Measurements from ENCODE around the gene ASB13. TPM values are rescaled to one million over a fixed set of nuclear protein-coding genes. Genes with fewer than 3 reads are reported as not detected.

Gene ASB13
- total and polyA plus RNA-seq, 2 experiments from 2014 or later: 11.6 to 20.2 TPM

- Histone ChIP-seq H3K9me2 (ENCODE audit: insufficient read depth) (no peaks in the 10 kb centered on the region), H3K4me3 (no peak overlapping the region), H4K20me1 (replicated peaks; ENCODE audit: insufficient read depth) (no peaks in the 10 kb centered on the region), H3K79me2 (replicated peaks; ENCODE audit: insufficient read depth) (no peaks in the 10 kb centered on the region), H3K27me3 (ENCODE audit: insufficient read depth) (no peaks in the 10 kb centered on the region), H2AFZ (no peak overlapping the region), H3F3A (replicated peaks; ENCODE audit: low read depth) (no peaks in the 10 kb centered on the region), H3K4me1 (ENCODE audit: insufficient read depth) (no peaks in the 10 kb centered on the region), H3K4me2 (no peak overlapping the region), H3K36me3 (ENCODE audit: insufficient read depth) (no peaks in the 10 kb centered on the region), H3K27ac (ENCODE audit: low read depth) (no peak overlapping the region)
- H3K27me3 Mint-ChIP-seq (ENCODE audit: insufficient read depth, low read depth, poor library complexity): peaks cover 12% of the 10 kb centered on the region
- H3K27ac Mint-ChIP-seq: no peak overlapping the region
- ATAC-seq (no peak), DNase-seq (ENCODE audit: low spot score) (no peak)
- no peaks in the 10 kb centered on the region for H3K9me3 Mint-ChIP-seq
- H3K4me1 Mint-ChIP-seq: peaks cover 7% of the 10 kb centered on the region; the same call in 2 of the 3 replicates
- no peak overlapping the region for H3K4me3 Mint-ChIP-seq
- no peaks in the 10 kb centered on the region for H3K36me3 Mint-ChIP-seq (ENCODE audit: low read depth)
- TF ChIP-seq NANOG (IDR thresholded peaks at IDR 0.05; ENCODE audit: borderline replicate concordance) (no peak), STAT1 (IDR thresholded peaks at IDR 0.05; ENCODE audit: unreplicated experiment) (no peak), CREB1 (CRISPR knock-in tag; IDR thresholded peaks at IDR 0.05; ENCODE audit: low read depth) (no peak), ETS1 (IDR thresholded peaks at IDR 0.05) (no peak), ZNF114 (CRISPR knock-in tag; IDR thresholded peaks at IDR 0.05) (no peak), REST (IDR thresholded peaks at IDR 0.05; ENCODE audit: unreplicated experiment) (no peak), ZNF331 (CRISPR knock-in tag; IDR thresholded peaks at IDR 0.05; ENCODE audit: low read depth) (no peak), EZH2 (IDR thresholded peaks at IDR 0.05; ENCODE audit: low read depth, unreplicated experiment) (no peak), EZH2phosphoT487 (IDR thresholded peaks at IDR 0.05; ENCODE audit: unreplicated experiment) (no peak), JUNB (IDR thresholded peaks at IDR 0.05; ENCODE audit: unreplicated experiment) (no peak), CTCF (conservative IDR thresholded peaks at IDR 0.05; ENCODE audit: low read depth in 2 of 2) (no peak), POLR2AphosphoS5 (IDR thresholded peaks at IDR 0.05; ENCODE audit: low read depth) (no peak)
- TF ChIP-seq, protein P1, sequence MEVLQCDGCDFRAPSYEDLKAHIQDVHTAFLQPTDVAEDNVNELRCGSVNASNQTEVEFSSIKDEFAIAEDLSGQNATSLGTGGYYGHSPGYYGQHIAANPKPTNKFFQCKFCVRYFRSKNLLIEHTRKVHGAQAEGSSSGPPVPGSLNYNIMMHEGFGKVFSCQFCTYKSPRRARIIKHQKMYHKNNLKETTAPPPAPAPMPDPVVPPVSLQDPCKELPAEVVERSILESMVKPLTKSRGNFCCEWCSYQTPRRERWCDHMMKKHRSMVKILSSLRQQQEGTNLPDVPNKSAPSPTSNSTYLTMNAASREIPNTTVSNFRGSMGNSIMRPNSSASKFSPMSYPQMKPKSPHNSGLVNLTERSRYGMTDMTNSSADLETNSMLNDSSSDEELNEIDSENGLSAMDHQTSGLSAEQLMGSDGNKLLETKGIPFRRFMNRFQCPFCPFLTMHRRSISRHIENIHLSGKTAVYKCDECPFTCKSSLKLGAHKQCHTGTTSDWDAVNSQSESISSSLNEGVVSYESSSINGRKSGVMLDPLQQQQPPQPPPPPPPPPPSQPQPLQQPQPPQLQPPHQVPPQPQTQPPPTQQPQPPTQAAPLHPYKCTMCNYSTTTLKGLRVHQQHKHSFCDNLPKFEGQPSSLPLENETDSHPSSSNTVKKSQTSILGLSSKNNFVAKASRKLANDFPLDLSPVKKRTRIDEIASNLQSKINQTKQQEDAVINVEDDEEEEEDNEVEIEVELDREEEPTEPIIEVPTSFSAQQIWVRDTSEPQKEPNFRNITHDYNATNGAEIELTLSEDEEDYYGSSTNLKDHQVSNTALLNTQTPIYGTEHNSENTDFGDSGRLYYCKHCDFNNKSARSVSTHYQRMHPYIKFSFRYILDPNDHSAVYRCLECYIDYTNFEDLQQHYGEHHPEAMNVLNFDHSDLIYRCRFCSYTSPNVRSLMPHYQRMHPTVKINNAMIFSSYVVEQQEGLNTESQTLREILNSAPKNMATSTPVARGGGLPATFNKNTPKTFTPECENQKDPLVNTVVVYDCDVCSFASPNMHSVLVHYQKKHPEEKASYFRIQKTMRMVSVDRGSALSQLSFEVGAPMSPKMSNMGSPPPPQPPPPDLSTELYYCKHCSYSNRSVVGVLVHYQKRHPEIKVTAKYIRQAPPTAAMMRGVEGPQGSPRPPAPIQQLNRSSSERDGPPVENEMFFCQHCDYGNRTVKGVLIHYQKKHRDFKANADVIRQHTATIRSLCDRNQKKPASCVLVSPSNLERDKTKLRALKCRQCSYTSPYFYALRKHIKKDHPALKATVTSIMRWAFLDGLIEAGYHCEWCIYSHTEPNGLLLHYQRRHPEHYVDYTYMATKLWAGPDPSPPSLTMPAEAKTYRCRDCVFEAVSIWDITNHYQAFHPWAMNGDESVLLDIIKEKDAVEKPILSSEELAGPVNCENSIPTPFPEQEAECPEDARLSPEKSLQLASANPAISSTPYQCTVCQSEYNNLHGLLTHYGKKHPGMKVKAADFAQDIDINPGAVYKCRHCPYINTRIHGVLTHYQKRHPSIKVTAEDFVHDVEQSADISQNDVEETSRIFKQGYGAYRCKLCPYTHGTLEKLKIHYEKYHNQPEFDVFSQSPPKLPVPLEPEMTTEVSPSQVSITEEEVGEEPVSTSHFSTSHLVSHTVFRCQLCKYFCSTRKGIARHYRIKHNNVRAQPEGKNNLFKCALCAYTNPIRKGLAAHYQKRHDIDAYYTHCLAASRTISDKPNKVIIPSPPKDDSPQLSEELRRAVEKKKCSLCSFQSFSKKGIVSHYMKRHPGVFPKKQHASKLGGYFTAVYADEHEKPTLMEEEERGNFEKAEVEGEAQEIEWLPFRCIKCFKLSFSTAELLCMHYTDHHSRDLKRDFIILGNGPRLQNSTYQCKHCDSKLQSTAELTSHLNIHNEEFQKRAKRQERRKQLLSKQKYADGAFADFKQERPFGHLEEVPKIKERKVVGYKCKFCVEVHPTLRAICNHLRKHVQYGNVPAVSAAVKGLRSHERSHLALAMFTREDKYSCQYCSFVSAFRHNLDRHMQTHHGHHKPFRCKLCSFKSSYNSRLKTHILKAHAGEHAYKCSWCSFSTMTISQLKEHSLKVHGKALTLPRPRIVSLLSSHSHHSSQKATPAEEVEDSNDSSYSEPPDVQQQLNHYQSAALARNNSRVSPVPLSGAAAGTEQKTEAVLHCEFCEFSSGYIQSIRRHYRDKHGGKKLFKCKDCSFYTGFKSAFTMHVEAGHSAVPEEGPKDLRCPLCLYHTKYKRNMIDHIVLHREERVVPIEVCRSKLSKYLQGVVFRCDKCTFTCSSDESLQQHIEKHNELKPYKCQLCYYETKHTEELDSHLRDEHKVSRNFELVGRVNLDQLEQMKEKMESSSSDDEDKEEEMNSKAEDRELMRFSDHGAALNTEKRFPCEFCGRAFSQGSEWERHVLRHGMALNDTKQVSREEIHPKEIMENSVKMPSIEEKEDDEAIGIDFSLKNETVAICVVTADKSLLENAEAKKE (CRISPR knock-in tag; IDR thresholded peaks at IDR 0.05): no peak
These were observed 68.2 kb downstream of the ASB13 start for GRCh38 chr10:5598085-5598690.

Measured in GM23338 (cell line).